ENCODE results near the gene CZIB.

CZIB gene

DNA sequence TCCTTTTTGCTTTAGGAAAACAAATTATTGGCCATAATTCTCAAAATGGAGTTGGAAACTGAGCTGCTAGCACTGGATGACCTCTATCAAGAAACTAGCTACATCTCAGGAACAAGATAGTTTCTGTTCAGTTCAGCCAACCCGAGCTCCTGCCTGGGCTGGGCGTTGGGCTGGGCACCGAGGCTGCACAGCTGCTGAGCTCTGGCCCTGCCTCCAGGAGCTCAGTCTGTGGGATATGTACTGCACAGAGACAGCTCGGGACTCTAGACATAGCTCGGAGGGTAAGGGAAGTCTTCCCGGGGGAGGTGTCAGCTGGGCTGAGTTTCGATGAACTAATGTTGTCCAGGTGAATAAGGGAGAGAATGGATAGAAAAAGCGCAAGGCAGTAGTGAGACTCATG lies 53.5 kb downstream of the CZIB start:
- ChIA-PET CTCF (interaction anchor here (0.9 kb wide), 2 partner anchors 13 to 19 kb away, joined by 3 to 5 read pairs; no protein-coding TSS in a partner anchor), POLR2A (interaction anchor here (1.1 kb wide), 1 partner anchor 12 kb away, joined by 3 read pairs; no protein-coding TSS in a partner anchor)

DNA sequence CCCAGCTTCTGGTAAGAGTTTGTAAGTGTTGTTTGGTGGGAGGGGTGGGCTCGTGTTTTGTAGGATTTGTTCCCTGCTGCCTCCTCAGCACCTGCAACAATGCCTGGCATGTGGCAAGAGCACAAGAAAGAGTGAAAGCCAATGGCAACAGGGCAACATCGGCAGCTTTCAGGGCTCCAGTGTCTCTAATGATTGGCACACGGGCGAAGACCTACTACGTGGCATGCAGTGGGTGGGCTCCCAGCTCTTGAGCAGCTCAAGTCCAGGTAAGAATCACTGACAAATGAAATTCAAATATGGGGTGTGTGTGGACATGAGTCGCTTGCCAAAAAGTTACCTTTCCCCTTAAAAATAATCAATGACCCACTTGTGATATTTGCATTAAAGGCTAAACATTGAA lies 54.1 kb downstream of the CZIB start:
- CTCF ChIA-PET = interaction anchor here (0.9 kb wide), 2 partner anchors 12 to 19 kb away, joined by 3 to 5 read pairs; no protein-coding TSS in a partner anchor
- no peak for DNase-seq (ENCODE audit: extremely low spot score)
- TF ChIP-seq FOXK2 (IDR thresholded peaks at IDR 0.05) (no peak), SP1 (IDR thresholded peaks at IDR 0.05) (no peak), L3MBTL2 (conservative IDR thresholded peaks at IDR 0.05) (no peak), ZNF384 (IDR thresholded peaks at IDR 0.05) (no peak), NFRKB (IDR thresholded peaks at IDR 0.05) (no peak), CTBP1 (IDR thresholded peaks at IDR 0.05; ENCODE audit: borderline replicate concordance) (no peak), HDGF (IDR thresholded peaks at IDR 0.05; ENCODE audit: borderline replicate concordance) (no peak), ARNT (IDR thresholded peaks at IDR 0.05) (no peak), FOXM1 (IDR thresholded peaks at IDR 0.05; ENCODE audit: borderline replicate concordance) (no peak), SUZ12 (IDR thresholded peaks at IDR 0.05) (no peak), FOXA1 (IDR thresholded peaks at IDR 0.05) (no peak), TARDBP (IDR thresholded peaks at IDR 0.05) (no peak)
- TF ChIP-seq, protein P1, sequence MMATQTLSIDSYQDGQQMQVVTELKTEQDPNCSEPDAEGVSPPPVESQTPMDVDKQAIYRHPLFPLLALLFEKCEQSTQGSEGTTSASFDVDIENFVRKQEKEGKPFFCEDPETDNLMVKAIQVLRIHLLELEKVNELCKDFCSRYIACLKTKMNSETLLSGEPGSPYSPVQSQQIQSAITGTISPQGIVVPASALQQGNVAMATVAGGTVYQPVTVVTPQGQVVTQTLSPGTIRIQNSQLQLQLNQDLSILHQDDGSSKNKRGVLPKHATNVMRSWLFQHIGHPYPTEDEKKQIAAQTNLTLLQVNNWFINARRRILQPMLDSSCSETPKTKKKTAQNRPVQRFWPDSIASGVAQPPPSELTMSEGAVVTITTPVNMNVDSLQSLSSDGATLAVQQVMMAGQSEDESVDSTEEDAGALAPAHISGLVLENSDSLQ (IDR thresholded peaks at IDR 0.05) = no peak
- POLR2A ChIA-PET = interaction anchor here (1.1 kb wide), 1 partner anchor 12 kb away, joined by 3 read pairs; no protein-coding TSS in a partner anchor

More for the DNA sequence above, 53.5 kb downstream of the CZIB start:
- TF ChIP-seq ARNT (IDR thresholded peaks at IDR 0.05) (no peak), CTBP1 (IDR thresholded peaks at IDR 0.05; ENCODE audit: borderline replicate concordance) (no peak), FOXM1 (IDR thresholded peaks at IDR 0.05; ENCODE audit: borderline replicate concordance) (no peak), TARDBP (IDR thresholded peaks at IDR 0.05) (no peak), NFRKB (IDR thresholded peaks at IDR 0.05) (no peak), HDGF (IDR thresholded peaks at IDR 0.05; ENCODE audit: borderline replicate concordance) (no peak), SUZ12 (IDR thresholded peaks at IDR 0.05) (no peak), LEF1 (IDR thresholded peaks at IDR 0.05; ENCODE audit: borderline replicate concordance) (no peak), FOXK2 (IDR thresholded peaks at IDR 0.05) (no peak), FOXA1 (IDR thresholded peaks at IDR 0.05) (no peak), BHLHE40 (IDR thresholded peaks at IDR 0.05; ENCODE audit: borderline replicate concordance) (no peak), L3MBTL2 (conservative IDR thresholded peaks at IDR 0.05) (no peak), ELF4 (IDR thresholded peaks at IDR 0.05) (no peak), SP1 (IDR thresholded peaks at IDR 0.05) (no peak), ZNF384 (IDR thresholded peaks at IDR 0.05) (no peak)
- TF ChIP-seq, protein P1 (IDR thresholded peaks at IDR 0.05) = no peak
- no peak for DNase-seq (ENCODE audit: extremely low spot score)

DNA sequence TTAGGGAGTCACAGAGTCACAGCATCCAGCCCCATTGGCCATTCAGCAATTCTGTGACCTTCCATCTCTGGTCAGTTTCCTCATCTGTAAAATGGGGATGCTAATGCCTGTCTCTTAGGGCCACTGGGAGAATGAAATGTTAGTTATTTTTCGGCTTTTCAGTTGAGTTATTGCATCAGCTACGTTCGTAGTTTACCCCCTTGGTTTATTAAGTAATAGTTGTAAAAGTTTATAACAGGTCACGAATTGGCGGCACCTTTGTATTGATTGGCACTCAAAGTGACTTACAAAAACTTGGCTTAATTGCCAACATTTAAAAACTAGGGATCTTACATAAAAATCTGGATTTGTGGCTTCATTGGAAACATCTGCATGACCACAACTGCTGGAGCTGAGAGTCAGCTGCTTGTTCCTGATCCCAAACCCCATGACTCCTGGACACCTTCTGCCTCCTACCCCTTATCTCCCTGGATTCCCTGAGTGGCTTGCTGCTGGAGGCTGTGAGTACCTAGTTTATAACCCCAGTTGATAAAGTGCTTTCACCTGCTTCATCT lies 54.9 kb downstream of the CZIB start:
- TF ChIP-seq LEF1 (IDR thresholded peaks at IDR 0.05; ENCODE audit: borderline replicate concordance) = no peak
- TF ChIP-seq TARDBP (IDR thresholded peaks at IDR 0.05) = no peak
- POLR2A ChIA-PET = no interaction called here
- DNase-seq (ENCODE audit: extremely low spot score) = no peak
- CTCF ChIA-PET = no interaction called here

Measured in HEK293T (cell line).